ENCODE results near the gene RSU1. TPM values are rescaled to one million over a fixed set of nuclear protein-coding genes. Genes with fewer than 3 reads are reported as not detected.

RSU1 gene
- polyA plus RNA-seq, 2 of the 4 experiments (the other 2 are of a cell fraction) = 99.3 to 114 TPM

GRCh38 chr10:16606421-16606820 lies 210.8 kb downstream of the RSU1 start:
- WGBS (ENCODE audit: missing lambda C conversion rate) = 74% methylated on average over 6 of the region's 6 CpGs
- ATAC-seq = no peak
- Histone ChIP-seq H3K27ac (no peak overlapping the region), H3K4me1 (no peaks in the 10 kb centered on the region), H3K4me2 (no peak overlapping the region), H3K4me3 (no peak overlapping the region), H3K9me3 (no peaks in the 10 kb centered on the region)
- ChIA-PET POLR2A (no interaction called here), CTCF (no interaction called here)
- FAIRE-seq = no peak
- no peak for DNase-seq (ENCODE audit: low read depth in 1 of 2, low spot score in 1 of 2)
- TF ChIP-seq CTCF (IDR thresholded peaks at IDR 0.05) (no peak), HOXB13 (CRISPR knock-in tag; IDR thresholded peaks at IDR 0.05; ENCODE audit: low read depth) (no peak), TP53 (CRISPR knock-in tag; IDR thresholded peaks at IDR 0.05) (no peak), ATOH8 (CRISPR knock-in tag; IDR thresholded peaks at IDR 0.05; ENCODE audit: low read depth) (no peak), PHF8 (IDR thresholded peaks at IDR 0.05; ENCODE audit: borderline replicate concordance, low read depth) (no peak)

- DNase-seq (ENCODE audit: low read depth in 1 of 2, low spot score in 1 of 2) = no peak
These were observed 213.9 kb downstream of the RSU1 start for GRCh38 chr10:16603308-16603707.

GRCh38 chr10:16602104-16602775 lies 215.0 kb downstream of the RSU1 start:
- no peak for DNase-seq (ENCODE audit: low read depth in 1 of 2, low spot score in 1 of 2)
- Histone ChIP-seq H3K27ac (no peak overlapping the region), H3K4me2 (no peak overlapping the region), H3K4me1 (no peaks in the 10 kb centered on the region), H3K4me3 (no peak overlapping the region), H3K9me3 (no peaks in the 10 kb centered on the region)
- POLR2A ChIA-PET = no interaction called here
- ATAC-seq = no peak
- 76% methylated on average over 8 of the region's 8 CpGs for WGBS (ENCODE audit: missing lambda C conversion rate)
- FAIRE-seq = no peak
- CTCF ChIA-PET = no interaction called here
- TF ChIP-seq KDM1A (IDR thresholded peaks at IDR 0.05; ENCODE audit: low read depth) = no peak
- TF ChIP-seq CEBPB (IDR thresholded peaks at IDR 0.05) = no peak
- TF ChIP-seq HEYL (CRISPR knock-in tag; IDR thresholded peaks at IDR 0.05) = no peak
- no peak for TF ChIP-seq ZNF302 (CRISPR knock-in tag; IDR thresholded peaks at IDR 0.05)
- TF ChIP-seq EP300 (IDR thresholded peaks at IDR 0.05) = no peak
- no peak for TF ChIP-seq HOXA7 (CRISPR knock-in tag; IDR thresholded peaks at IDR 0.05)
- TF ChIP-seq FOSB (CRISPR knock-in tag; IDR thresholded peaks at IDR 0.05) = no peak
- TF ChIP-seq REST (IDR thresholded peaks at IDR 0.05) = no peak

More at GRCh38 chr10:16603308-16603707, 213.9 kb downstream of the RSU1 start:
- no peak overlapping the region for H3K4me2 ChIP-seq
- FAIRE-seq (no peak), ATAC-seq (no peak)
- H3K4me3 ChIP-seq = no peak overlapping the region
- ChIA-PET POLR2A (no interaction called here), CTCF (no interaction called here)
- no peak for TF ChIP-seq ZSCAN20 (CRISPR knock-in tag; IDR thresholded peaks at IDR 0.05)
- TF ChIP-seq E2F6 (IDR thresholded peaks at IDR 0.05; ENCODE audit: borderline replicate concordance, low read depth) = no peak
- no peak for TF ChIP-seq BHLHE40 (IDR thresholded peaks at IDR 0.05; ENCODE audit: low read depth, low read length)
- no peak for TF ChIP-seq USF2 (IDR thresholded peaks at IDR 0.05)
- TF ChIP-seq KDM1A (IDR thresholded peaks at IDR 0.05; ENCODE audit: low read depth) = no peak
- no peak for TF ChIP-seq POLR2A (IDR thresholded peaks at IDR 0.05; ENCODE audit: low read length)
- no peak for TF ChIP-seq HDAC2 (IDR thresholded peaks at IDR 0.05)
- WGBS (ENCODE audit: missing lambda C conversion rate) = 52% methylated on average over 2 of the region's 2 CpGs
- H3K27ac ChIP-seq = no peak overlapping the region
- H3K4me1 ChIP-seq = no peaks in the 10 kb centered on the region
- no peaks in the 10 kb centered on the region for H3K9me3 ChIP-seq

Data from A549 (cell line).